Measurements from ENCODE around the gene ZNF236. TPM values are rescaled to one million over a fixed set of nuclear protein-coding genes. Genes with fewer than 3 reads are reported as not detected.

ZNF236 gene
- total RNA-seq = 10.4 and 11.1 TPM in 2 replicates

DNA sequence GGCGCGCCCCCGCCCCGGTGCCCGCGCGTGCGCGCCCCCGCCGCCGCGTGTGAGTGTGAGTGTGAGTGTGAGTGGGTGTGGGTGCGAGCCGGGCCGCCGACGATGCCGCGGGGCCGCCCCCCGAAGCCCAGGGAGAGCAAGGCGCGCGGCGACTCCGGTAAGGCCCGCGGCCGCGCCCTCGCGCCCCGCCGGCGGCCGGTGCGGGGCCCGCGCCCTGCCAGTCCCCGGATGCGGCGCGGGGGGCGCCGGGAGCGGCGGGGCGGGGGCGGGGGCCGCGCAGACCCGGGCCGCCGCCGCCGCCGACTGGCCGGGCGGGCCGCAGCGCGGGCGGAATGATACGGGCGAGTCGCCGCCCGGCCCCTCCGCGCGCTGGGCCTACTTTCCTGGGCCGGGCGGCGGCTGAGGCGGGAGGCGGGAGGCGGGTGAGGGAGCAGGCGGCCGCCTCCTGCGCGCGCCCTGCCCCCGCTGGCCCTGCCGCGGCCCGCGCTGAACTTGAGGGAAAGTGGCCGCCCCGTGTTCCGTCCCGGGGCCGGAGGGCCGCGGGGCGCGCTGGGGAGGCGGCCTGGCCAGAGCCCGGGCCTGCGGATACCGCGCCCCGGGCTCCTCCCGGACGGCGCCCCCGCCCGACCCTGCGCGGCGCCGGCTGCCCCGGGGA is at the start of gene ZNF236:
TSS of gene ZNF236 (plus strand) at position 52 of the 655 bp plus-strand sequence. CDS start at position 103, 51 bp downstream.

Measured in smooth muscle cell of the pulmonary artery (primary cell).